Neural progenitor cell (in vitro differentiated cells): Measurements from ENCODE around the gene ITGA6. TPM values are rescaled to one million over a fixed set of nuclear protein-coding genes. Genes with fewer than 3 reads are reported as not detected.
A peak's percentile ranks its signal among the peaks of the same experiment; 100 is the strongest.

Source experiments
- DNase-seq: peaks from one replicate; pipeline ENCODE4 v3.0.0-alpha.2; 2016; ENCODE audit warnings: low spot score
- H2AFZ ChIP-seq: fragments of 200-600 bp; sonication (generic); replicated peaks from 2 replicates; pipeline ENCODE4 v1.6.1; 2016; ENCODE audit warnings: antibody characterized with exemption
- H3F3A ChIP-seq: fragments of 200-600 bp; sonication (generic); 2 replicates; pipeline ENCODE4 v1.6.1; 2016; ENCODE audit warnings: antibody characterized with exemption, low read depth
- H3K27ac ChIP-seq: fragments of 200-600 bp; sonication (generic); 2 replicates; pipeline ENCODE4 v1.5.1; 2016; ENCODE audit warnings: mild to moderate bottlenecking
- H3K27me3 ChIP-seq: fragments of 200-600 bp; sonication (generic); 2 replicates; pipeline ENCODE4 v1.6.1; 2016; ENCODE audit warnings: mild to moderate bottlenecking, moderate library complexity
- H3K36me3 ChIP-seq: fragments of 200-600 bp; sonication (generic); 2 replicates; pipeline ENCODE4 v1.5.1; 2016
- H3K4me1 ChIP-seq: fragments of 200-600 bp; sonication (generic); 2 replicates; pipeline ENCODE4 v1.6.1; 2016; ENCODE audit warnings: mixed run types
- H3K4me2 ChIP-seq: fragments of 200-600 bp; sonication (generic); 2 replicates; pipeline ENCODE4 v1.6.1; 2016
- H3K4me3 ChIP-seq: fragments of 200-600 bp; sonication (generic); 2 replicates; pipeline ENCODE4 v1.5.1; 2016
- H3K79me2 ChIP-seq: fragments of 200-600 bp; sonication (generic); 2 replicates; pipeline ENCODE4 v1.6.1; 2016; ENCODE audit warnings: low read depth
- H3K9ac ChIP-seq: fragments of 200-600 bp; sonication (generic); 2 replicates; pipeline ENCODE4 v1.6.1; 2016
- H3K9me3 ChIP-seq: fragments of 200-600 bp; sonication (generic); 2 replicates; pipeline ENCODE4 v1.5.1; 2016; ENCODE audit warnings: low read depth
- H4K20me1 ChIP-seq: fragments of 200-600 bp; sonication (generic); 2 replicates; pipeline ENCODE4 v1.6.1; 2016; ENCODE audit warnings: low read depth
- H3K27ac Mint-ChIP-seq: 3 replicates; pipeline ENCODE4 v1.8.0; 2021; ENCODE audit warnings: mixed read lengths
- H3K27me3 Mint-ChIP-seq: 2 replicates; pipeline ENCODE4 v1.8.0; 2022; ENCODE audit warnings: low read depth, mild to moderate bottlenecking, inconsistent platforms, moderate library complexity, mixed read lengths; ENCODE audit not compliant: insufficient read depth
- H3K36me3 Mint-ChIP-seq: 3 replicates; pipeline ENCODE4 v1.8.0; 2021; ENCODE audit warnings: mixed read lengths
- H3K4me1 Mint-ChIP-seq: 3 replicates; pipeline ENCODE4 v1.8.0; 2021; ENCODE audit warnings: mixed read lengths
- H3K4me3 Mint-ChIP-seq: 3 replicates; pipeline ENCODE4 v1.8.0; 2021; ENCODE audit warnings: mild to moderate bottlenecking, moderate library complexity, mixed read lengths
- H3K9me3 Mint-ChIP-seq: 3 replicates; pipeline ENCODE4 v1.8.0; 2020; ENCODE audit warnings: mixed read lengths
- EZH2 ChIP-seq: fragments of 200-600 bp; sonication (generic); IDR thresholded peaks from 2 replicates; pipeline ENCODE4 v1.6.1; 2017; ENCODE audit warnings: antibody characterized with exemption, mild to moderate bottlenecking, moderate library complexity
- EZH2phosphoT487 ChIP-seq: fragments of 200-600 bp; sonication (generic); IDR thresholded peaks from 2 replicates; pipeline ENCODE4 v1.6.1; 2017; ENCODE audit warnings: antibody characterized with exemption
- total RNA-seq: library from RNA; depleted of rRNA; stranded (reverse); fragments of >200 nt; gene quantifications from 2 replicates; pipeline ENCODE4 v1.2.3, GENCODE V29; 2015; ENCODE audit warnings: low replicate concordance
- TF ChIP-seq, protein P1 (sequence below): fragments of 200-600 bp; sonication (generic); IDR thresholded peaks from 2 replicates; pipeline ENCODE4 v1.5.1; 2017; ENCODE audit warnings: antibody characterized with exemption, mild to moderate bottlenecking

The ITGA6 gene
- total RNA-seq, 1 donor from 2014 or later, result 161 TPM

DNA sequence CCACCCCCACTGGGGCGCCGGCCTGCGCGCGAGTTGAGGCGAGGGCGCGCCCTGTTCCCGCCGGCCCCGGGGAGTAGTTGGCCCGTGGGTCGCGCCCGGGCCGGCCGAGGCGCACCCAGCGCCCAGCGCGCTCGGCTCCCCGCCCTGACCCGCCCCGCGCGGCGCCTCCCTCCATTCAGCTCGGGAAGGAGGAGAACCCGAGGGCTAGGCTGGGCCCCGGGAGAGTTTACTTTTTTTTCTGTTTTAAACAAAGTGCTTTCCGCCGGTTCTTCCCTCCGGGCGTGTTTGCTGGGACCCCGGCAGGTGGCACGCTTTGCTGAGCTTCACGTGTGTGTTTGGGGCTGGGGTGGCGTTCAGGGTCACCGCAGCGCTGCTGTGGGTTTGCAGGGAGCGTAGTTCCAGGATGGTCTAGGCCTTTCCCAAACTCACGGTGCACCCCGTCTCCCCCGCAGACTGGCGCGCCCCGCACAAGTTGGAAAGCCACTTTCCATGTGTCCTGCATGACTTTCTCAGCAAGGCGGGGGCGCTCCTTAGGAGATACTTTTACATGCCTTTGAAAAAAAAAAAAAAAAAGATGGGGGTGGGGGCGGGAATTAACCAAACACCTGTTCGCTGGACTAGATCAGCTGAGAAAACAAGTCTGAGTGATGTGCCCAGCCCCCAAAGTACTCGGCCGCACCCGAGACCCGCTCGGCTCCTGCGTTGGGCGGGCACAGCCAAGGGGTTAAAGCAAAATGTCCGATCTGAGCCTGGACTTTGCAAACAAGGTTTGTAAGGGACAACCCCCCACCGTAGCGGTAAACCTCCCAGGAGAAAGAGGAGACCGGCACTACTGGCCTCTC lies 825 bp downstream of the ITGA6 start:
- H3K4me3 Mint-ChIP-seq, result peak overlapping the region; percentile 90
- H3F3A ChIP-seq, result peaks cover 36% of the 10 kb centered on the region
- H3K27ac ChIP-seq, result peak overlapping the region; percentile 84
- H3K27me3 ChIP-seq, result peaks cover 10% of the 10 kb centered on the region
- no peaks in the 10 kb centered on the region for H3K36me3 ChIP-seq
- TF ChIP-seq, protein P1, sequence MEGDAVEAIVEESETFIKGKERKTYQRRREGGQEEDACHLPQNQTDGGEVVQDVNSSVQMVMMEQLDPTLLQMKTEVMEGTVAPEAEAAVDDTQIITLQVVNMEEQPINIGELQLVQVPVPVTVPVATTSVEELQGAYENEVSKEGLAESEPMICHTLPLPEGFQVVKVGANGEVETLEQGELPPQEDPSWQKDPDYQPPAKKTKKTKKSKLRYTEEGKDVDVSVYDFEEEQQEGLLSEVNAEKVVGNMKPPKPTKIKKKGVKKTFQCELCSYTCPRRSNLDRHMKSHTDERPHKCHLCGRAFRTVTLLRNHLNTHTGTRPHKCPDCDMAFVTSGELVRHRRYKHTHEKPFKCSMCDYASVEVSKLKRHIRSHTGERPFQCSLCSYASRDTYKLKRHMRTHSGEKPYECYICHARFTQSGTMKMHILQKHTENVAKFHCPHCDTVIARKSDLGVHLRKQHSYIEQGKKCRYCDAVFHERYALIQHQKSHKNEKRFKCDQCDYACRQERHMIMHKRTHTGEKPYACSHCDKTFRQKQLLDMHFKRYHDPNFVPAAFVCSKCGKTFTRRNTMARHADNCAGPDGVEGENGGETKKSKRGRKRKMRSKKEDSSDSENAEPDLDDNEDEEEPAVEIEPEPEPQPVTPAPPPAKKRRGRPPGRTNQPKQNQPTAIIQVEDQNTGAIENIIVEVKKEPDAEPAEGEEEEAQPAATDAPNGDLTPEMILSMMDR, result peak; percentile 34
- TF ChIP-seq EZH2, result no peak
- peak overlapping the region; percentile 59 for H2AFZ ChIP-seq
- no peaks in the 10 kb centered on the region for H3K9me3 ChIP-seq
- peak overlapping the region; percentile 88 for H3K4me2 ChIP-seq
- H3K4me1 Mint-ChIP-seq, result peaks cover 37% of the 10 kb centered on the region
- H3K9me3 Mint-ChIP-seq, result no peaks in the 10 kb centered on the region
- peak overlapping the region; percentile 84 for H3K4me3 ChIP-seq
- H3K27me3 Mint-ChIP-seq, result peaks cover 9% of the 10 kb centered on the region
- peak overlapping the region; percentile 52 for H3K27ac Mint-ChIP-seq
- H3K79me2 ChIP-seq, result peaks cover 57% of the 10 kb centered on the region
- H3K9ac ChIP-seq, result peak overlapping the region; percentile 33
- H4K20me1 ChIP-seq, result peaks cover 44% of the 10 kb centered on the region
- H3K4me1 ChIP-seq, result peaks cover 56% of the 10 kb centered on the region
- peaks cover 20% of the 10 kb centered on the region for H3K36me3 Mint-ChIP-seq
- peak; percentile 85 for DNase-seq

GRCh38 chr2:172428832-172429210 lies 1.4 kb downstream of the ITGA6 start:
- H3K36me3 ChIP-seq, result no peaks in the 10 kb centered on the region
- H3K4me3 ChIP-seq, result peak overlapping the region; percentile 84
- DNase-seq, result no peak
- peak overlapping the region; percentile 84 for H3K27ac ChIP-seq
- Mint-ChIP-seq H3K4me1 (peaks cover 37% of the 10 kb centered on the region), H3K4me3 (peak overlapping the region; percentile 90), H3K36me3 (peaks cover 24% of the 10 kb centered on the region), H3K27me3 (peaks cover 7% of the 10 kb centered on the region), H3K27ac (peak overlapping the region; percentile 52), H3K9me3 (no peaks in the 10 kb centered on the region)
- peaks cover 56% of the 10 kb centered on the region for H3K4me1 ChIP-seq
- TF ChIP-seq, protein P1, result no peak
- TF ChIP-seq EZH2, result no peak
- no peak for TF ChIP-seq EZH2phosphoT487
- peaks cover 10% of the 10 kb centered on the region for H3K27me3 ChIP-seq
- peaks cover 63% of the 10 kb centered on the region for H3K79me2 ChIP-seq
- H3K4me2 ChIP-seq, result peak overlapping the region; percentile 88
- peaks cover 49% of the 10 kb centered on the region for H4K20me1 ChIP-seq
- no peak overlapping the region for H3K9ac ChIP-seq
- H3F3A ChIP-seq, result peaks cover 36% of the 10 kb centered on the region
- H2AFZ ChIP-seq, result peak overlapping the region; percentile 27
- H3K9me3 ChIP-seq, result no peaks in the 10 kb centered on the region

GRCh38 chr2:172429301-172429968 lies 2.0 kb downstream of the ITGA6 start:
- Histone ChIP-seq H3K4me2 (peak overlapping the region; percentile 88), H3K27me3 (peaks cover 10% of the 10 kb centered on the region), H2AFZ (no peak overlapping the region), H3F3A (peaks cover 41% of the 10 kb centered on the region), H3K36me3 (no peaks in the 10 kb centered on the region), H3K79me2 (peaks cover 69% of the 10 kb centered on the region), H4K20me1 (peaks cover 55% of the 10 kb centered on the region), H3K27ac (peak overlapping the region; percentile 84), H3K4me3 (peak overlapping the region; percentile 84), H3K9me3 (no peaks in the 10 kb centered on the region), H3K4me1 (peaks cover 62% of the 10 kb centered on the region), H3K9ac (no peak overlapping the region)
- no peak for TF ChIP-seq EZH2phosphoT487
- TF ChIP-seq, protein P1, result peak; percentile 3
- peaks cover 30% of the 10 kb centered on the region for H3K36me3 Mint-ChIP-seq
- peak; percentile 37 for DNase-seq
- H3K9me3 Mint-ChIP-seq, result no peaks in the 10 kb centered on the region
- H3K4me1 Mint-ChIP-seq, result peaks cover 37% of the 10 kb centered on the region
- peak overlapping the region; percentile 66 for H3K27ac Mint-ChIP-seq
- H3K27me3 Mint-ChIP-seq, result peaks cover 6% of the 10 kb centered on the region
- peak overlapping the region; percentile 90 for H3K4me3 Mint-ChIP-seq
